GM12872 (cell line): ENCODE measurements around the gene TRABD2B.

Experiments
- CTCF ChIP-seq: IDR thresholded peaks from 3 replicates; pipeline ENCODE4 v1.5.1; 2011; ENCODE audit warnings: low read depth, mild to moderate bottlenecking, low read length, moderate library complexity; ENCODE audit not compliant: insufficient read depth

Gene TRABD2B

GRCh38 chr1:48028218-48029069 is 31.3 kb upstream of the TRABD2B start:
- TF ChIP-seq CTCF = no peak

- no peak for TF ChIP-seq CTCF
Observed at GRCh38 chr1:48027533-48027835, 30.3 kb upstream of the TRABD2B start.

GRCh38 chr1:48026701-48027532 is 29.7 kb upstream of the TRABD2B start:
- no peak for TF ChIP-seq CTCF

GRCh38 chr1:48026275-48026674 is 29.1 kb upstream of the TRABD2B start:
- no peak for TF ChIP-seq CTCF

- no peak for TF ChIP-seq CTCF
Observed at GRCh38 chr1:48025076-48025475, 27.9 kb upstream of the TRABD2B start.

GRCh38 chr1:48023488-48023887 is 26.3 kb upstream of the TRABD2B start:
- no peak for TF ChIP-seq CTCF

GRCh38 chr1:48022306-48022705 is 25.1 kb upstream of the TRABD2B start:
- no peak for TF ChIP-seq CTCF
